H9 (cell line): ENCODE results near the gene TRIM7. TPM values are rescaled to one million over a fixed set of nuclear protein-coding genes. Genes with fewer than 3 reads are reported as not detected.

Experiments
- DNase-seq: peaks from one replicate; pipeline ENCODE4 v3.0.0-alpha.2; 2017
- H2AFZ ChIP-seq: one replicate; pipeline ENCODE4 v1.6.1; 2013; ENCODE audit warnings: mild to moderate bottlenecking, low read length, control low read depth, moderate library complexity
- H2AK5ac ChIP-seq: 2 replicates; pipeline ENCODE4 v1.6.1; 2013; ENCODE audit warnings: low read length, control low read depth, mixed read lengths; ENCODE audit not compliant: insufficient read length
- H2BK120ac ChIP-seq: one replicate; pipeline ENCODE4 v1.6.1; 2013; ENCODE audit warnings: low read depth, mild to moderate bottlenecking, low read length, control low read depth, inconsistent platforms; ENCODE audit not compliant: poor library complexity, severe bottlenecking
- H2BK12ac ChIP-seq: 2 replicates; pipeline ENCODE4 v1.6.1; 2013; ENCODE audit warnings: low read length, control low read depth, mixed read lengths, low read depth; ENCODE audit not compliant: insufficient read length
- H2BK15ac ChIP-seq: 2 replicates; pipeline ENCODE4 v1.6.1; 2013; ENCODE audit warnings: low read depth, low read length, control low read depth
- H2BK20ac ChIP-seq: one replicate; pipeline ENCODE4 v1.6.1; 2013; ENCODE audit warnings: low read depth, mild to moderate bottlenecking, low read length, control low read depth, inconsistent platforms; ENCODE audit not compliant: poor library complexity, severe bottlenecking
- H2BK5ac ChIP-seq: 2 replicates; pipeline ENCODE4 v1.6.1; 2013; ENCODE audit warnings: low read length, control low read depth, mixed read lengths; ENCODE audit not compliant: insufficient read length
- H3K14ac ChIP-seq: 2 replicates; pipeline ENCODE4 v1.6.1; 2013; ENCODE audit warnings: low read length, control low read depth; ENCODE audit not compliant: insufficient read depth
- H3K18ac ChIP-seq: 2 replicates; pipeline ENCODE4 v1.6.1; 2013; ENCODE audit warnings: low read depth, mild to moderate bottlenecking, mixed read lengths, low read length, control low read depth; ENCODE audit not compliant: insufficient read length
- H3K23ac ChIP-seq: 2 replicates; pipeline ENCODE4 v1.6.1; 2013; ENCODE audit warnings: low read length, control low read depth, mixed read lengths, low read depth; ENCODE audit not compliant: insufficient read length
- H3K23me2 ChIP-seq: 2 replicates; pipeline ENCODE4 v1.6.1; 2013; ENCODE audit warnings: low read depth, mild to moderate bottlenecking, mixed read lengths, low read length, control low read depth; ENCODE audit not compliant: insufficient read length, poor library complexity, severe bottlenecking
- H3K27ac ChIP-seq: 2 replicates; pipeline ENCODE4 v1.5.1; 2013; ENCODE audit warnings: low read length, control low read depth, mixed read lengths, low read depth; ENCODE audit not compliant: insufficient read length
- H3K27me3 ChIP-seq: 2 replicates; pipeline ENCODE4 v1.6.1; 2013; ENCODE audit warnings: low read length, control low read depth, inconsistent platforms; ENCODE audit not compliant: insufficient read depth
- H3K4ac ChIP-seq: 2 replicates; pipeline ENCODE4 v1.6.1; 2013; ENCODE audit warnings: low read depth, mild to moderate bottlenecking, control low read depth, inconsistent platforms, low read length, moderate library complexity
- H3K4me1 ChIP-seq: 2 replicates; pipeline ENCODE4 v1.6.1; 2013; ENCODE audit warnings: low read length, control low read depth, inconsistent platforms; ENCODE audit not compliant: insufficient read depth
- H3K4me2 ChIP-seq: 2 replicates; pipeline ENCODE4 v1.6.1; 2013; ENCODE audit warnings: low read length, control low read depth, mixed read lengths; ENCODE audit not compliant: insufficient read length, insufficient read depth
- H3K56ac ChIP-seq: 2 replicates; pipeline ENCODE4 v1.6.1; 2013; ENCODE audit warnings: low read depth, mild to moderate bottlenecking, mixed read lengths, low read length, control low read depth; ENCODE audit not compliant: insufficient read length
- H3K79me1 ChIP-seq: 2 replicates; pipeline ENCODE4 v1.6.1; 2013; ENCODE audit warnings: low read depth, mild to moderate bottlenecking, moderate library complexity, low read length, control low read depth, inconsistent platforms; ENCODE audit not compliant: insufficient read depth, poor library complexity, severe bottlenecking
- H3K79me2 ChIP-seq: 2 replicates; pipeline ENCODE4 v1.6.1; 2013; ENCODE audit warnings: low read length, control low read depth, inconsistent platforms; ENCODE audit not compliant: insufficient read depth
- H3K9ac ChIP-seq: 2 replicates; pipeline ENCODE4 v1.6.1; 2013; ENCODE audit warnings: low read length, control low read depth, mixed read lengths; ENCODE audit not compliant: insufficient read length; ENCODE audit errors: extremely low read depth
- H3K9me3 ChIP-seq: one replicate; pipeline ENCODE4 v1.6.1; 2013; ENCODE audit warnings: low read depth, low read length, inconsistent platforms; ENCODE audit not compliant: control insufficient read depth
- H3T11ph ChIP-seq: one replicate; pipeline ENCODE4 v1.6.1; 2013; ENCODE audit warnings: mild to moderate bottlenecking, low read length, control low read depth, inconsistent platforms
- H4K20me1 ChIP-seq: one replicate; pipeline ENCODE4 v1.6.1; 2013; ENCODE audit not compliant: control insufficient read depth, insufficient read length, insufficient read depth
- H4K5ac ChIP-seq: 2 replicates; pipeline ENCODE4 v1.6.1; 2013; ENCODE audit warnings: low read depth, mild to moderate bottlenecking, mixed read lengths, low read length, control low read depth; ENCODE audit not compliant: insufficient read length
- H4K8ac ChIP-seq: replicated peaks from 2 replicates; pipeline ENCODE4 v1.6.1; 2013; ENCODE audit warnings: low read length, control low read depth, mixed read lengths, low read depth; ENCODE audit not compliant: insufficient read length
- H4K91ac ChIP-seq: 2 replicates; pipeline ENCODE4 v1.6.1; 2013; ENCODE audit warnings: low read depth, mild to moderate bottlenecking, moderate library complexity, mixed read lengths, low read length, control low read depth; ENCODE audit not compliant: insufficient read length
- H3K27ac Mint-ChIP-seq, 3 experiments: 2 replicates in 2 of 3; 3 replicates in 1 of 3; pipeline ENCODE4 v1.8.0; 2020 to 2021; ENCODE audit warnings: mixed read lengths in 3 of 3, mild to moderate bottlenecking in 1 of 3, moderate library complexity in 1 of 3
- H3K27me3 Mint-ChIP-seq: 2 replicates; pipeline ENCODE4 v1.8.0; 2021; ENCODE audit warnings: low read depth, mild to moderate bottlenecking, moderate library complexity, mixed read lengths
- H3K36me3 Mint-ChIP-seq, 3 experiments: 2 replicates in 2 of 3; 3 replicates in 1 of 3; pipeline ENCODE4 v1.8.0; 2020 to 2021; ENCODE audit warnings: low read depth in 3 of 3, mixed read lengths in 3 of 3; ENCODE audit not compliant: insufficient read depth in 1 of 3
- H3K4me1 Mint-ChIP-seq, 2 experiments: 2 replicates each; pipeline ENCODE4 v1.8.0; 2020; ENCODE audit warnings: mixed read lengths in 2 of 2
- H3K4me3 Mint-ChIP-seq, 2 experiments: 2 replicates in 1 of 2; 3 replicates in 1 of 2; pipeline ENCODE4 v1.8.0; 2020 to 2021; ENCODE audit warnings: mild to moderate bottlenecking in 2 of 2, mixed read lengths in 2 of 2, moderate library complexity in 1 of 2
- H3K9me3 Mint-ChIP-seq, 2 experiments: 2 replicates in 1 of 2; 3 replicates in 1 of 2; pipeline ENCODE4 v1.8.0; 2020; ENCODE audit warnings: mild to moderate bottlenecking in 2 of 2, mixed read lengths in 2 of 2, moderate library complexity in 1 of 2
- WGBS: extraction: QIAGEN DNeasy Blood & Tissue Kit; methylation state at CpG from one replicate; pipeline ENCODE4 v1.1.7; 2013; ENCODE audit warnings: missing lambda C conversion rate, low lambda C conversion rate, mixed read lengths; ENCODE audit not compliant: insufficient read length; ENCODE audit errors: extremely low coverage; 5-methylcytosine and 5-hydroxymethylcytosine counted together
- total RNA-seq: library from RNA; stranded (reverse); gene quantifications from 2 replicates; pipeline ENCODE4 v1.2.1, GENCODE V29; 2021
- TF ChIP-seq, protein P1 (sequence below): fragments of 200-600 bp; sonication (generic); conservative IDR thresholded peaks from 3 replicates; pipeline ENCODE4 v1.8.0; 2021; ENCODE audit warnings: antibody characterized with exemption, mild to moderate bottlenecking

TRIM7 gene
- total RNA-seq, 1 experiment from 2014 or later = not detected

DNA sequence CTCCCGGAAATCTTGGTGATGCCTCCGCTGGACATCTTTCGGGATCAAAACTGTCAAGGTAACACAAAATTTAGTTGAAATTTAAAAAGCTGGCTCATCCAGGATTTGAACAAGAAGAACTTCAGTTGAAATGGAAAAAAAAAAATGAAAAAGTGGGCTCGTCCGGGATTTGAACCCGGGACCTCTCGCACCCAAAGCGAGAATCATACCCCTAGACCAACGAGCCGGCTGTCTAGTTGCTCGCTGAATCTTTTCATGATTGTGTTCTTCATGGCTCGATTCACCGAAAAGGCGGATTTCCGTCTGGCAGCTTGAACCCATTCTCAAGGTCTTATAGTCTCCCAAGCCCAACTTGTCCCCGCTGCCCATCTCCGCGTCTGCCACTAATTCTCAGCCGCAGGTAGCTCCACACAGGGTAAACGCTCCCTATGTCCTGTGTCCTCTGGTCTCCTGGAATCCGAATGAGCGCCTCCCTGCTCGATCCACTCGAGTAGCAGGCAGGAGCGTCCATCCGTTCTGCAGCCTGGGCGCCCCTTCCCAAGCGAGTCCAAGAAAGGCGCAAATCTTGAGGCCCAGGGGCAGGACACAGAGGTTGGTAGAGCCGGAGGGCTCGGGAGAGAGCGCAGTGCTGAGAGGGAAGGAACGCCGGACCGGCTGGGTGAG, 16.2 kb downstream of the TRIM7 start:
- no peak overlapping the region for H3K14ac ChIP-seq
- H4K5ac ChIP-seq = no peak overlapping the region
- no peak overlapping the region for H2BK15ac ChIP-seq
- peaks cover 16% of the 10 kb centered on the region for H3K27me3 ChIP-seq
- H3K23ac ChIP-seq = no peak overlapping the region
- H3K9ac ChIP-seq = no peak overlapping the region
- H4K91ac ChIP-seq = no peak overlapping the region
- TF ChIP-seq, protein P1, sequence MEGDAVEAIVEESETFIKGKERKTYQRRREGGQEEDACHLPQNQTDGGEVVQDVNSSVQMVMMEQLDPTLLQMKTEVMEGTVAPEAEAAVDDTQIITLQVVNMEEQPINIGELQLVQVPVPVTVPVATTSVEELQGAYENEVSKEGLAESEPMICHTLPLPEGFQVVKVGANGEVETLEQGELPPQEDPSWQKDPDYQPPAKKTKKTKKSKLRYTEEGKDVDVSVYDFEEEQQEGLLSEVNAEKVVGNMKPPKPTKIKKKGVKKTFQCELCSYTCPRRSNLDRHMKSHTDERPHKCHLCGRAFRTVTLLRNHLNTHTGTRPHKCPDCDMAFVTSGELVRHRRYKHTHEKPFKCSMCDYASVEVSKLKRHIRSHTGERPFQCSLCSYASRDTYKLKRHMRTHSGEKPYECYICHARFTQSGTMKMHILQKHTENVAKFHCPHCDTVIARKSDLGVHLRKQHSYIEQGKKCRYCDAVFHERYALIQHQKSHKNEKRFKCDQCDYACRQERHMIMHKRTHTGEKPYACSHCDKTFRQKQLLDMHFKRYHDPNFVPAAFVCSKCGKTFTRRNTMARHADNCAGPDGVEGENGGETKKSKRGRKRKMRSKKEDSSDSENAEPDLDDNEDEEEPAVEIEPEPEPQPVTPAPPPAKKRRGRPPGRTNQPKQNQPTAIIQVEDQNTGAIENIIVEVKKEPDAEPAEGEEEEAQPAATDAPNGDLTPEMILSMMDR = no peak
- no peak overlapping the region for H2BK20ac ChIP-seq
- no peak overlapping the region for H4K8ac ChIP-seq
- no peak overlapping the region for H3K4ac ChIP-seq
- peaks cover 13 to 29% of the 10 kb centered on the region in 2 experiments for H3K4me1 Mint-ChIP-seq
- no peak overlapping the region for H2AFZ ChIP-seq
- no peak overlapping the region for H3K27ac ChIP-seq
- no peak overlapping the region for H3K18ac ChIP-seq
- H3K79me2 ChIP-seq = no peaks in the 10 kb centered on the region
- no peak overlapping the region for H2BK120ac ChIP-seq
- no peak overlapping the region for H3K56ac ChIP-seq
- no peaks in the 10 kb centered on the region for H3K9me3 ChIP-seq
- H3K9me3 Mint-ChIP-seq = peaks cover 12 to 13% of the 10 kb centered on the region in 2 experiments
- no peaks in the 10 kb centered on the region for H3K79me1 ChIP-seq
- H3K4me3 Mint-ChIP-seq = peak overlapping the region; percentile 91 to 92
- H2BK12ac ChIP-seq = no peak overlapping the region
- H3K27ac Mint-ChIP-seq = peak overlapping the region; percentile 88 to 93 (median 92); a peak in 6 of 7 replicates
- no CpG with 5 or more reads among the region's 35 CpGs for WGBS
- H3K4me2 ChIP-seq = peak overlapping the region; percentile 75
- no peak overlapping the region for H3T11ph ChIP-seq
- H3K36me3 Mint-ChIP-seq = peaks cover 0 to 2% (median 0%) of the 10 kb centered on the region in 3 experiments; a peak in 2 of 7 replicates
- H4K20me1 ChIP-seq = no peaks in the 10 kb centered on the region
- no peak overlapping the region for H2BK5ac ChIP-seq
- peak; percentile 82 for DNase-seq
- H3K23me2 ChIP-seq = peaks cover 34% of the 10 kb centered on the region
- H3K4me1 ChIP-seq = no peaks in the 10 kb centered on the region
- H2AK5ac ChIP-seq = no peak overlapping the region
- H3K27me3 Mint-ChIP-seq = peaks cover 45% of the 10 kb centered on the region
